Left lung (tissue), 10 donors: ENCODE results near the gene SDHA. TPM values are rescaled to one million over a fixed set of nuclear protein-coding genes. Genes with fewer than 3 reads are reported as not detected.

Source experiments
- ATAC-seq: fragments of 200-7000 bp; cut with Tn5 transposase; one replicate; pipeline ENCODE4 v1.9.1; 2020; ENCODE audit warnings: moderate library complexity
- DNase-seq, 4 donors: peaks; one replicate each; pipeline ENCODE4 v3.0.0-alpha.2; 2013 to 2020
- H3K27ac ChIP-seq, 2 donors: fragments of 200-600 bp; sonication (generic) in 1 of 2; one replicate each; pipeline versions ENCODE4 v1.5.0 to v1.8.0; 2020 to 2021
- H3K27me3 ChIP-seq, 2 donors: fragments of 200-600 bp; sonication (generic) in 1 of 2; one replicate each; pipeline versions ENCODE4 v1.5.0 to v1.8.0; 2020 to 2021
- H3K36me3 ChIP-seq, 2 donors: fragments of 200-600 bp; sonication (generic) in 1 of 2; one replicate each; pipeline versions ENCODE4 v1.5.0 to v1.8.0; 2020 to 2021
- H3K4me1 ChIP-seq, 2 donors: fragments of 200-600 bp; one replicate each; pipeline ENCODE4 v1.8.0; 2021
- H3K4me3 ChIP-seq, 2 donors: fragments of 200-600 bp; sonication (generic) in 1 of 2; one replicate each; pipeline versions ENCODE4 v1.5.0 to v1.8.0; 2020 to 2021; ENCODE audit warnings: mild to moderate bottlenecking in 1 of 2
- H3K9me3 ChIP-seq, 2 donors: fragments of 200-600 bp; sonication (generic) in 1 of 2; one replicate each; pipeline versions ENCODE4 v1.5.0 to v1.8.0; 2020 to 2021
- CTCF ChIP-seq, 2 donors: fragments of 200-600 bp; sonication (generic) in 1 of 2; IDR thresholded peaks; one replicate each; pipeline versions ENCODE4 v1.5.0 to v1.8.0; 2021; ENCODE audit warnings: antibody characterized with exemption in 2 of 2
- intact Hi-C, 2 donors: fragments of 100-400 bp; cut with DNase I; formaldehyde crosslinking; loops; one replicate each; pipeline versions ENCODE4 v1.11.2 to v1.14.2; 2022
- polyA plus RNA-seq, 6 donors: library from polyadenylated mRNA; unstranded; fragments of 120-200 nt; gene quantifications; one replicate each; pipeline ENCODE4 v1.2.1, GENCODE V29; 2013; ENCODE audit not compliant: insufficient read length in 6 of 6
- total RNA-seq, 2 donors: library from RNA; stranded (reverse); fragmentation: NEBNext Ultra II Directional; extraction: Animal tissue kit (Norgen Biotek cat#: 25700); gene quantifications; one replicate each; pipeline ENCODE4 v1.2.1, GENCODE V29; 2021
- donor health status: DM: no; HTN: yes; CAD: no.
- donor health status: DM: no; HTN: no; CAD: no.

SDHA gene
- total and polyA plus RNA-seq, 8 donors: 95.9 to 113 (median 106) TPM

DNA sequence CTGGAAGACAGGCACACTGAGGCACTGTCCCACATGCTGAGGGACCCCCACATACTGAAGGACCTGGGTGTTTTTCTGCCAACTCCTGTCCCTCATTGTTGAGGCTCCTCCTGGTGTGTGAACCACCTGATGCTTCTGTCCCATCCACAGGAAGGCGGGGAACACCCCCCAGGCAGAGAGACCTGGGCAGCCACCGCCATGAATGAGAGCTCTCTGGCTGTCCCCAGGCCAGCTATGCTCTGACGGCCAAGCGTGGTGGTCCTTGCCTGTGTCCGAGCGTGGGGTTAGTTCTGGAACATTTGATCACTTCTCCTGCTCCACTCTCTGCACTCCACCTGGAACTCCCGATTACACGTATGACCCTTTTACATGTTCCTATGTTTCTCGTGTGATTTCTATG, 38.7 kb upstream of the SDHA start:
- DNase-seq (peak in 1 of 4 donors; percentile 32), ATAC-seq (no peak)
- Histone ChIP-seq H3K9me3 (no peaks in the 10 kb centered on the region), H3K36me3 (no peaks in the 10 kb centered on the region), H3K4me3 (no peak overlapping the region), H3K4me1 (no peaks in the 10 kb centered on the region), H3K27me3 (no peaks in the 10 kb centered on the region), H3K27ac (no peak overlapping the region)
- intact Hi-C loops: no loop called here
- no peak for TF ChIP-seq CTCF (IDR thresholded peaks at IDR 0.05)

DNA sequence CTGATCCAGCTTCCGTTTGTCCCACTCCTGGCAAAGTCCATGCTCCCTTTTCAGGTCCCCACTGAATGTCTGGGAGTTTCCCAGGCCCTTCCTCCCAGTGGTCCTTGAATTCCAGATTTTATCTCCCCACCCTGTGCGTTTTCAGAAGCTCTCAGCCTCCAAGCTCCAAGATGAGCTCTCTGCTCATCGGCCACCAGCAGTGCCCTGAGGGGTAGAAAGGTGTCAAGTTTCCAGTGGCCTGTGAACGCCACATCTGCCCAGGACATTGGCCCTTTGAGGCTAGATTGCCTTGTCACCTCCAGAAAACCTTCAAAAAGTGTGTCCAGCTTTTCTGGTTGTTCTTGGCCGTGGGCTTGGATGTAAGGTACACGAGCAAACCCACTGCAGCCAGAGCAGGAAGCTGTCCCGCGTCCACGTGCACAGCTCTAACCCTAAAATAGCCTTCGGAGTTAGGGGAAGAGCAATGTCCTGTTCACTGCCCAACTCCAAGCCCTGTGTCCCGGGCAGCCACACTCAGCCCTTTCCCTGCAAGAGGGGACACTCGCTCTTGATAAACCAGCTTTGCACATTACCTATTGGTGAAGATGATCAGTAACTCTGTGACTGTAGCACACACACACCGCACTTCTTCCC, 37.7 kb upstream of the SDHA start:
- TF ChIP-seq CTCF (IDR thresholded peaks at IDR 0.05): no peak
- intact Hi-C loops: no loop called here
- H3K27ac ChIP-seq: no peak overlapping the region
- ATAC-seq: no peak
- no peaks in the 10 kb centered on the region for H3K4me1 ChIP-seq
- no peaks in the 10 kb centered on the region for H3K27me3 ChIP-seq
- DNase-seq: peak in 1 of 4 donors; percentile 27
- no peaks in the 10 kb centered on the region for H3K9me3 ChIP-seq
- H3K36me3 ChIP-seq: no peaks in the 10 kb centered on the region
- no peak overlapping the region for H3K4me3 ChIP-seq

- Histone ChIP-seq H3K9me3 (no peaks in the 10 kb centered on the region), H3K4me1 (no peaks in the 10 kb centered on the region), H3K4me3 (no peak overlapping the region), H3K27me3 (no peaks in the 10 kb centered on the region), H3K27ac (no peak overlapping the region), H3K36me3 (no peaks in the 10 kb centered on the region)
- intact Hi-C loops: no loop called here
- TF ChIP-seq CTCF (IDR thresholded peaks at IDR 0.05): no peak
- ATAC-seq (no peak), DNase-seq (peak in 1 of 4 donors; percentile 24)
Measured at GRCh38 chr5:181160-181559, 37.0 kb upstream of the SDHA start.

DNA sequence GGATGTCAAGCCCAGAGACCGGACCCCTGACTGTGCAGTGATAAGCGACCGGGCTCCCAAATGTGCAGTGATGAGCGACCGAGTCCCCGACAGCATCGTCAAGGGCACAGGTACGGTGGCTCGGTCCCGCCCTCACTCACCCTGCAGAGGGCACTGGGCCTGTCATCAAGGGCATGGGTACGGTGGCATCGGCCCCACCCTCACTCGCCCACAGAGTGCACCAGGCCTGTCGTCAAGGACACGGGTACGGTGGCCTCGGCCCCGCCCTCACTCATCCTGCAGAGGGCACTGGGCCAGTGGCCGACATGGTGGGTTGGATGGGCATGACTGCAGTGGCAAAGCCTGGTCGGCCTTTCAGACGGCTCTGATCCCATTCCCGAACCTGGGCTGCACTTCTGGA, 36.6 kb upstream of the SDHA start:
- peak in 1 of 4 donors; percentile 72 for DNase-seq
- intact Hi-C loops: no loop called here
- no peak for TF ChIP-seq CTCF (IDR thresholded peaks at IDR 0.05)
- no peaks in the 10 kb centered on the region for H3K9me3 ChIP-seq
- no peaks in the 10 kb centered on the region for H3K4me1 ChIP-seq
- H3K27ac ChIP-seq: no peak overlapping the region
- H3K4me3 ChIP-seq: no peak overlapping the region
- H3K27me3 ChIP-seq: no peaks in the 10 kb centered on the region
- no peak for ATAC-seq
- no peaks in the 10 kb centered on the region for H3K36me3 ChIP-seq

GRCh38 chr5:182126-182525, 36.0 kb upstream of the SDHA start:
- Histone ChIP-seq H3K4me1 (no peaks in the 10 kb centered on the region), H3K9me3 (no peaks in the 10 kb centered on the region), H3K27ac (no peak overlapping the region), H3K27me3 (no peaks in the 10 kb centered on the region), H3K36me3 (no peaks in the 10 kb centered on the region), H3K4me3 (no peak overlapping the region)
- peak in 1 of 4 donors; percentile 45 for DNase-seq
- TF ChIP-seq CTCF (IDR thresholded peaks at IDR 0.05): no peak
- intact Hi-C loops: no loop called here
- no peak for ATAC-seq
